H1 (cell line): ENCODE results near the gene OSBP2.

Experiments used
- CEBPB ChIP-seq: IDR thresholded peaks from 2 replicates; pipeline ENCODE4 v1.6.1; 2012; ENCODE audit warnings: low read depth, low read length
- USF2 ChIP-seq: IDR thresholded peaks from 2 replicates; pipeline ENCODE4 v1.6.1; 2011; ENCODE audit warnings: low read length, improper control_type of control experiment
- TF ChIP-seq, protein P1 (sequence below), 3 experiments: IDR thresholded peaks; 1 replicate in 2 of 3; 2 replicates in 1 of 3; pipeline versions ENCODE4 v1.5.1 to v1.6.1; 2011; ENCODE audit warnings: low read length in 3 of 3, mild to moderate bottlenecking in 3 of 3, inconsistent platforms in 2 of 3, low read depth in 1 of 3, moderate library complexity in 1 of 3; ENCODE audit not compliant: insufficient read depth in 1 of 3; ENCODE audit errors: control extremely low read depth in 1 of 3

DNA sequence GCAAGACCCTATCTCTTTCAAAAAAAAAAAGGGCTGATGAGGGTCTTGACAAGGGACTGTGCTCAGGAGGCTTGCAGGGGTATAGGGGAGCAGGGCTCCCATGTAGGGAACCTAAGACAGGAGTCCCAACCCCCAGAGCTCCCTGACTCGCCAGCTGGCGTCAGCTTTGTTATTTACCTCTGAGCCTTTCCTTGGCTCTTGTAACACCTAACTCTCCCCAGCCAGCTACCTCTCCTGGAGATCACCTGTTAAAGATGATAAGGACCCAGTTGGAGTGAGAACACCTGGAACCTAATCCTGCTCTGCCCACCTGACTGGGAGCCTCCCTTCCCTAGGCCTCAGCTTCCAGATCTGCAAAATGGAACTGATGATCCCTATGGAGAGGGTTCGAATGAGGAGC, 45.8 kb upstream of the OSBP2 start:
- TF ChIP-seq, protein P1, sequence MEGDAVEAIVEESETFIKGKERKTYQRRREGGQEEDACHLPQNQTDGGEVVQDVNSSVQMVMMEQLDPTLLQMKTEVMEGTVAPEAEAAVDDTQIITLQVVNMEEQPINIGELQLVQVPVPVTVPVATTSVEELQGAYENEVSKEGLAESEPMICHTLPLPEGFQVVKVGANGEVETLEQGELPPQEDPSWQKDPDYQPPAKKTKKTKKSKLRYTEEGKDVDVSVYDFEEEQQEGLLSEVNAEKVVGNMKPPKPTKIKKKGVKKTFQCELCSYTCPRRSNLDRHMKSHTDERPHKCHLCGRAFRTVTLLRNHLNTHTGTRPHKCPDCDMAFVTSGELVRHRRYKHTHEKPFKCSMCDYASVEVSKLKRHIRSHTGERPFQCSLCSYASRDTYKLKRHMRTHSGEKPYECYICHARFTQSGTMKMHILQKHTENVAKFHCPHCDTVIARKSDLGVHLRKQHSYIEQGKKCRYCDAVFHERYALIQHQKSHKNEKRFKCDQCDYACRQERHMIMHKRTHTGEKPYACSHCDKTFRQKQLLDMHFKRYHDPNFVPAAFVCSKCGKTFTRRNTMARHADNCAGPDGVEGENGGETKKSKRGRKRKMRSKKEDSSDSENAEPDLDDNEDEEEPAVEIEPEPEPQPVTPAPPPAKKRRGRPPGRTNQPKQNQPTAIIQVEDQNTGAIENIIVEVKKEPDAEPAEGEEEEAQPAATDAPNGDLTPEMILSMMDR (IDR thresholded peaks at IDR 0.05; ENCODE audit: control extremely low read depth in 1 of 3, insufficient read depth in 1 of 3, low read depth in 1 of 3, low read length in 3 of 3), result no peak
- TF ChIP-seq CEBPB (no peak), USF2 (no peak)
